Measurements from ENCODE around the gene OR1M1. TPM values are rescaled to one million over a fixed set of nuclear protein-coding genes. Genes with fewer than 3 reads are reported as not detected.

OR1M1 gene
- polyA plus RNA-seq, 1 experiment = not detected

DNA sequence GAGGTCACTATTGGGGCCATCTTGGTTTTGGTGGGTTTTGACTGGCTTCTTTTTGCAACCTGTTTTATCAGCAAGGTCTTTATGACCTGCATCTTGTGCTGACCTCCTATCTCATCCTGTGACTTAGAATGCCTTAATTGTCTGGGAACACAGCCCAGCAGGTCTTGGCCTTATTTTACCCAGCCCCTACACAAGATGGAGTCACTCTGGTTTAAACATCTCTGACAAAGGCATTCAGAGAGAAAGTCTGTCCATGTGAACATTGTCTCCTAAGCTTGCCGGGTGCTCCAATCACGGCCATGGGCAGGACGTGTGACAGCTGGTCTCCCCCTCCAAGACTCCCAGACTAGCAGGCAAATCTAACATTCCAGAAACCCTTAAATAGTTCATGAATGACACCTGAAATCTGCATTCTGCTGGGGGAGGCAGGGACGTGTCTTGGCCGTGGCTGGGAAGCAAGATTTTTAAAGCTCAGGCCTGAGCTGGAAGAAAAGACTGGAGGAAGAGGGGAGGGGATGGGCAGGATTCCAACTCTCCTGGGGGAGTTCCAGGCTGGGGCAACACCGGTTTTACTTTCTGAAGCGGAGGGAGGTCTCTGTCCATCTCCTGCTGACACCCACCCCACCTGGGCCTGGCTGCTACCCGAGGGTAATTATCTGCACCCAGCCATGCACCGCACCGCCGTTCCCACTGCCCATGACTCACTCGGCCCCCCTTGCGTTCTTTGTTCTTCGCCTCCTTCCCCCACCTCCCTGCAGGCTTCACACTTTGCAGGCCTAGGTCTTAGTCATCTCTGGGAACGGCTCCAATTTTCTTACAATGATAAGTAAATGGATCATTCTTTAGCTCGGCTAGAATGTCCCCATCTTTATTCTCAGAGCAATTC is 11.6 kb upstream of the OR1M1 start:
- ChIA-PET CTCF (no interaction called here), POLR2A (no interaction called here)
- DNase-seq (ENCODE audit: low read depth) = peak; percentile 3
- Histone ChIP-seq H3K27me3 (ENCODE audit: control insufficient read depth, insufficient read depth, low read length) (no peaks in the 10 kb centered on the region), H3K4me3 (ENCODE audit: low read depth, low read length) (no peak overlapping the region), H3K36me3 (ENCODE audit: control insufficient read depth, insufficient read depth, low read length) (no peaks in the 10 kb centered on the region)
- TF ChIP-seq, protein P1, sequence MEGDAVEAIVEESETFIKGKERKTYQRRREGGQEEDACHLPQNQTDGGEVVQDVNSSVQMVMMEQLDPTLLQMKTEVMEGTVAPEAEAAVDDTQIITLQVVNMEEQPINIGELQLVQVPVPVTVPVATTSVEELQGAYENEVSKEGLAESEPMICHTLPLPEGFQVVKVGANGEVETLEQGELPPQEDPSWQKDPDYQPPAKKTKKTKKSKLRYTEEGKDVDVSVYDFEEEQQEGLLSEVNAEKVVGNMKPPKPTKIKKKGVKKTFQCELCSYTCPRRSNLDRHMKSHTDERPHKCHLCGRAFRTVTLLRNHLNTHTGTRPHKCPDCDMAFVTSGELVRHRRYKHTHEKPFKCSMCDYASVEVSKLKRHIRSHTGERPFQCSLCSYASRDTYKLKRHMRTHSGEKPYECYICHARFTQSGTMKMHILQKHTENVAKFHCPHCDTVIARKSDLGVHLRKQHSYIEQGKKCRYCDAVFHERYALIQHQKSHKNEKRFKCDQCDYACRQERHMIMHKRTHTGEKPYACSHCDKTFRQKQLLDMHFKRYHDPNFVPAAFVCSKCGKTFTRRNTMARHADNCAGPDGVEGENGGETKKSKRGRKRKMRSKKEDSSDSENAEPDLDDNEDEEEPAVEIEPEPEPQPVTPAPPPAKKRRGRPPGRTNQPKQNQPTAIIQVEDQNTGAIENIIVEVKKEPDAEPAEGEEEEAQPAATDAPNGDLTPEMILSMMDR (IDR thresholded peaks at IDR 0.05; ENCODE audit: insufficient read depth, low read depth, low read length) = no peak

DNA sequence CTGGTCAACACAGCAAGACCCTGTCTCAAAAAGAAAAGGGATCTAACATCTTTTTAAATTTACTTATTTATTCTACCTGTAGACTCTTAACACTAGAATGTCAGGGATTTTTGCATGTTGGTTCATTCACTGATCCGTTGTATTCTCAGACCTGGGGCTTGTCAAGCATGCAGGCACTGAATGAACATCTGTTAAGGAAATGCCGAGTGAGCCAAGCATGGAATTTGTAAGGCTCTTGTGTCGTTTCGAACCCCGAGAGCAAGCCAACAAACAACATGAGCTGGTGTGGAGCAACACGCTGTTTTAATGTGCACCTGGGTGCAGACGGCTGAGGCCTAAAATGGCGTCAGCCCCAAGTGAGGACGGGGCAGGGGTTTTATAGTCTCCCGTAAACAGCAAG is 10.0 kb upstream of the OR1M1 start:
- CTCF ChIA-PET = no interaction called here
- POLR2A ChIA-PET = no interaction called here
- Histone ChIP-seq H3K36me3 (ENCODE audit: control insufficient read depth, insufficient read depth, low read length) (no peaks in the 10 kb centered on the region), H3K27me3 (ENCODE audit: control insufficient read depth, insufficient read depth, low read length) (no peaks in the 10 kb centered on the region), H3K4me3 (ENCODE audit: low read depth, low read length) (no peak overlapping the region)
- TF ChIP-seq, protein P1 (IDR thresholded peaks at IDR 0.05; ENCODE audit: insufficient read depth, low read depth, low read length) = no peak
- no peak for DNase-seq (ENCODE audit: low read depth)

DNA sequence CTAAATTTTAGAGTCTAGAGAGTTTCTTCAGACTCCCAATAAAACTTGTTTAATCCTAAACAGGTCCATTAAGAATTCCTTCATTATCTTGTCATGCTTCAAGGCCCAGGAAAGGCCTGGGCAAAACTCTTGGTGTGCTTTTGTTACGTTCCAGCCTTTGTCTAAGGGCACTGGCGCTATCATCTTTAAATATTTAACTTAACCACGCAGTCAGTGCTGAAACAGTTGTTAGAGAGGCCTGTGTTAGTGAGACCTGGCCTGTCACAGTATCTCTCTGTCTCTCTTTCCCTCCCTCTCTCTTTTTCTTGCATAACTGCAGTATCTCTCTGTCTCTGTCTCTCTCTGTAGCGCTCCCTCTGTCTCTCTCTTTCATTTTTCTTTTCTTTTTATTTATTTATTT is 8.2 kb upstream of the OR1M1 start:
- CTCF ChIA-PET = interaction anchor here (3.0 kb wide), 1 partner anchor 425 kb away, joined by 11 read pairs; no protein-coding TSS in a partner anchor
- Histone ChIP-seq H3K36me3 (ENCODE audit: control insufficient read depth, insufficient read depth, low read length) (no peaks in the 10 kb centered on the region), H3K4me3 (ENCODE audit: low read depth, low read length) (no peak overlapping the region), H3K27me3 (ENCODE audit: control insufficient read depth, insufficient read depth, low read length) (no peaks in the 10 kb centered on the region)
- POLR2A ChIA-PET = no interaction called here
- DNase-seq (ENCODE audit: low read depth) = no peak
- TF ChIP-seq, protein P1 (IDR thresholded peaks at IDR 0.05; ENCODE audit: insufficient read depth, low read depth, low read length) = no peak

DNA sequence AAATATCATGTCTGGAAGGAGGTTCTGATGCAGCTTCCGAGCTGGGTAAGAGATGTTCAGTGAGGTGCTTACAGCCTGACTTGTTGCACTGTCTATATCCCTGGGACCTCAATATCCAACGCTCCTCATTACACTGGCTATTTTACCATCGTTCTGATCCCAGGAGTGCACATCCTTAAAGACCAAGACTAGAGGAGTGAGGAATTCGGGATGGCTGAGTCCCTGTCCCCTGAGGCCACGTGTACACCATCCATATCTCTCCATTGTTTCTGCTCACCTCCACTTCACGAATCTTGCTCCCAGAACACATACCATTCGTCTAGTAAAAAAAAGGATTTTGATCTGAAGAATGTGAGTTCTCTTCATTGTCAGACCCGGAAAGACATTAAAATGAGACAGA is 20.5 kb downstream of the OR1M1 start, which contains the start of gene OR7G2:
Gene OR7G2, minus strand, starts transcription at position 101 of the 400 bp plus-strand sequence. CDS start 4,232 bp downstream, outside the sequence.
- ChIA-PET POLR2A (no interaction called here), CTCF (no interaction called here)
- TF ChIP-seq, protein P1 (IDR thresholded peaks at IDR 0.05; ENCODE audit: insufficient read depth, low read depth, low read length) = no peak
- no peak for DNase-seq (ENCODE audit: low read depth)
- no peaks in the 10 kb centered on the region for H3K36me3 ChIP-seq (ENCODE audit: control insufficient read depth, insufficient read depth, low read length)
- H3K4me3 ChIP-seq (ENCODE audit: low read depth, low read length) = no peak within 1 kb of the TSS
- no peaks in the 10 kb centered on the region for H3K27me3 ChIP-seq (ENCODE audit: control insufficient read depth, insufficient read depth, low read length)

DNA sequence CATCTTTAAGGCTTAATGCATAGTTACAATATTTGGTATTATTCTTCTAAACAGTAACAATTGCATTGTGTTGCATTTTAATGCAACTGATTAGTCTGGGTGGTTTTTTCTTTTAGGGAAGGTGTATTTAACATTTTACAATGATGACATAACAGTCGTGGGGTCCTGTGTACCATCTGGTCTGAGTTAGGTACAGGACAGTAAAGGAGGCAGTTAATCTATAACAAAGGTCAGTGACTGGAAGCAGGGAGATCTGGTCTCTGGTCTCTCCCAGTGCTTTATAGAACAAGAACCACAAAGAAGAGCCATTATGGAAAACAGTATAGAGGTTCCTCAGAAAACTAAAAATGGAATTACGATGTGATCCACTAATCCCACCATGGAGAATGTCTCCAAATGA is 23.1 kb downstream of the OR1M1 start:
- ChIA-PET CTCF (no interaction called here), POLR2A (no interaction called here)
- TF ChIP-seq, protein P1 (IDR thresholded peaks at IDR 0.05; ENCODE audit: insufficient read depth, low read depth, low read length) = no peak

More for the DNA sequence above, 23.1 kb downstream of the OR1M1 start:
- Histone ChIP-seq H3K27me3 (ENCODE audit: control insufficient read depth, insufficient read depth, low read length) (no peaks in the 10 kb centered on the region), H3K4me3 (ENCODE audit: low read depth, low read length) (no peak overlapping the region), H3K36me3 (ENCODE audit: control insufficient read depth, insufficient read depth, low read length) (no peaks in the 10 kb centered on the region)
- no peak for DNase-seq (ENCODE audit: low read depth)

Measured in BJ (cell line).